GM12891 (cell line): Measurements from ENCODE around the gene LRRC1.
"Not testable (repeated sequence)": the region's sequence is repeated elsewhere in the genome, so short reads cannot be mapped to it uniquely, and the experiment has no call there.

Source experiments
- PAX5 ChIP-seq: IDR thresholded peaks from 2 replicates; pipeline ENCODE4 v1.6.1; 2011; ENCODE audit warnings: low read length, moderate library complexity, mild to moderate bottlenecking; ENCODE audit not compliant: insufficient read depth, severe bottlenecking
- POLR2A ChIP-seq: IDR thresholded peaks from 2 replicates; pipeline ENCODE4 v1.6.1; 2011; ENCODE audit warnings: low read depth, low read length, control low read depth
- POLR2AphosphoS5 ChIP-seq: IDR thresholded peaks from 2 replicates; pipeline ENCODE4 v1.6.1; 2011; ENCODE audit warnings: low read depth, low read length, control low read depth
- TAF1 ChIP-seq: IDR thresholded peaks from 2 replicates; pipeline ENCODE4 v1.6.1; 2011; ENCODE audit warnings: low read depth, low read length, control low read depth

DNA sequence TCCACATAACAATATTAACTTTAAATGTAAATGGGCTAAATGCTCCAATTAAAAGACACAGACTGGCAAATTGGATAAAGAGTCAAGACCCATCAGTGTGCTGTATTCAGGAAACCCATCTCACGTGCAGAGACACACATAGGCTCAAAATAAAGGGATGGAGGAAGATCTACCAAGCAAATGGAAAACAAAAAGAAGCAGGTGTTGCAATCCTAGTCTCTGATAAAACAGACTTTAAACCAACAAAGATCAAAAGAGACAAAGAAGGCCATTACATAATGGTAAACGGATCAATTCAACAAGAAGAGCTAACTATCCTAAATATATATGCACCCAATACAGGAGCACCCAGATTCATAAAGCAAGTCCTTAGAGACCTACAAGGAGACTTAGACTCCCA lies 18.7 kb upstream of the LRRC1 start:
- TF ChIP-seq POLR2A, TAF1, PAX5, POLR2AphosphoS5: not testable (repeated sequence)
